IPS-18a (cell line): Measurements from ENCODE around the gene PDE4DIP.
"Not testable (repeated sequence)": the region's sequence is repeated elsewhere in the genome, so short reads cannot be mapped to it uniquely, and the experiment has no call there.

Experiments used
- H3K27ac ChIP-seq: one replicate; pipeline ENCODE4 v1.5.1; 2013; ENCODE audit warnings: low read length
- H3K27me3 ChIP-seq: one replicate; pipeline ENCODE4 v1.6.1; 2013; ENCODE audit warnings: mild to moderate bottlenecking, low read length; ENCODE audit not compliant: control insufficient read depth, insufficient read depth
- H3K36me3 ChIP-seq: one replicate; pipeline ENCODE4 v1.6.1; 2013; ENCODE audit warnings: low read depth, low read length; ENCODE audit not compliant: control insufficient read depth
- H3K4me1 ChIP-seq: one replicate; pipeline ENCODE4 v1.6.1; 2013; ENCODE audit warnings: low read depth, low read length; ENCODE audit not compliant: control insufficient read depth
- H3K4me3 ChIP-seq: one replicate; pipeline ENCODE4 v1.5.1; 2013; ENCODE audit warnings: low read length
- H3K9ac ChIP-seq: one replicate; pipeline ENCODE4 v1.6.1; 2013; ENCODE audit warnings: mild to moderate bottlenecking, low read length, moderate library complexity
- H3K9me3 ChIP-seq: one replicate; pipeline ENCODE4 v1.6.1; 2013; ENCODE audit warnings: low read depth, low read length; ENCODE audit not compliant: control insufficient read depth

PDE4DIP gene

GRCh38 chr1:148968682-148969081 lies 124.5 kb downstream of the PDE4DIP start:
- not testable (repeated sequence) for H3K4me1 ChIP-seq, H3K36me3 ChIP-seq, H3K9me3 ChIP-seq, H3K9ac ChIP-seq, H3K4me3 ChIP-seq, H3K27me3 ChIP-seq, H3K27ac ChIP-seq

- not testable (repeated sequence) for H3K9ac ChIP-seq, H3K27me3 ChIP-seq, H3K27ac ChIP-seq, H3K4me1 ChIP-seq, H3K4me3 ChIP-seq, H3K36me3 ChIP-seq, H3K9me3 ChIP-seq
These were observed 124.9 kb downstream of the PDE4DIP start for GRCh38 chr1:148969126-148969525.

DNA sequence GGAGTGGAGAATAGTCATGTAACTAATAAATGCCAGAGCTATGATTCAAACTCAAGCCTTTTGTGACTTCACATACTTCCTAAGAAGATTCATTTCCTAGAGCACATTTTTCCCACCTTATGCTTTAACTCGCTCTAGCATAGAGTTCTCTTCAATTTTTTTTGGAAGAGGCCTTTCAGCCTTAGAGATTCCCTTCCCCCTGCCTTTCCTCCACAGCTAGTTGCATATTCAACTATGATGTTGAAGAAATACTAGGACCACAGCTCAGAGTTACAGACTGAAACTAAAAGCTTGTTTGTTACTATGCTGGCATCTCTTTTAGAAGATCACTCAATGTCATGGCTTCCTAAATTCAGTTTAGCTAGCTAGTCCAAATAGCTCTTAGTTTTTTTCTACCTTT lies 131.2 kb downstream of the PDE4DIP start:
- H3K27me3 ChIP-seq, H3K9ac ChIP-seq, H3K27ac ChIP-seq, H3K9me3 ChIP-seq, H3K4me1 ChIP-seq, H3K4me3 ChIP-seq: not testable (repeated sequence)
- H3K36me3 ChIP-seq = peaks cover 26% of the 10 kb centered on the region

DNA sequence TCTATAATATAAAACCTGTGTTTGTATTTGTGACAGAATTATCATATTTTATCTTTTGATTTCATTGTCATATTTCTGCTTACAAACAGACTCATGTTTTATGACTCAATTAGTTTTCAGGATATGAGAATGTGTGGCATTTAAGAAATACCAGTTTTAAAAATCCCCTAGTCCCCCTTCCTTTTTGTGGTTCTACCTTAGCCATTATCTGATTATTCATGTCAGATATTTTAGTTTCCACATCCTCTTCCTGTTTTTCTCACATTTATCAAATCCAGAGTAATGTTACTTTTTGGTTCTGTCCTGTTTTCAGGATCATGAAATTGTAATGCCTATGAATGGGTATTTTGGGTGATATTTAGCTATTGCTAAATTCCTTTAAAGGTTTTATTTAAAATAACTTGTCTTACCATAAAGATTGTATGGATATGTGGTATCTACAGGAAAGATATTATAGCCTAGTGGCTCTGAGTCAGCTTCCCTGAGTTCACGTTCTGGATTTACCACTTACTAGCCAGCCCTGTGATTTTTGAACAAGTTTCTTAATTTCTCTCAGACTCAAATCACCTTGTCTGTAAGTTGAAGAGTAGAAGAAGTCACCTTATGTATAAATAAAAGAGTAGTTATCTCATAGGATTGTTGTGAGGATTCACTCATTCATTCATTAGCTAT lies 131.8 kb downstream of the PDE4DIP start:
- H3K36me3 ChIP-seq = peaks cover 29% of the 10 kb centered on the region
- H3K27ac ChIP-seq, H3K9ac ChIP-seq, H3K27me3 ChIP-seq, H3K9me3 ChIP-seq, H3K4me1 ChIP-seq, H3K4me3 ChIP-seq: not testable (repeated sequence)

- H3K36me3 ChIP-seq = peaks cover 36% of the 10 kb centered on the region
- H3K9ac ChIP-seq, H3K27ac ChIP-seq, H3K4me3 ChIP-seq, H3K4me1 ChIP-seq, H3K9me3 ChIP-seq, H3K27me3 ChIP-seq: not testable (repeated sequence)
These were observed 133.6 kb downstream of the PDE4DIP start for GRCh38 chr1:148977785-148978184.

GRCh38 chr1:148989378-148989777 lies 145.2 kb downstream of the PDE4DIP start:
- not testable (repeated sequence) for H3K4me1 ChIP-seq, H3K36me3 ChIP-seq, H3K27me3 ChIP-seq, H3K4me3 ChIP-seq, H3K9ac ChIP-seq, H3K27ac ChIP-seq, H3K9me3 ChIP-seq

- H3K9ac ChIP-seq, H3K27ac ChIP-seq, H3K4me3 ChIP-seq, H3K36me3 ChIP-seq, H3K27me3 ChIP-seq, H3K9me3 ChIP-seq, H3K4me1 ChIP-seq: not testable (repeated sequence)
These were observed 146.1 kb downstream of the PDE4DIP start for GRCh38 chr1:148990233-148990788.

DNA sequence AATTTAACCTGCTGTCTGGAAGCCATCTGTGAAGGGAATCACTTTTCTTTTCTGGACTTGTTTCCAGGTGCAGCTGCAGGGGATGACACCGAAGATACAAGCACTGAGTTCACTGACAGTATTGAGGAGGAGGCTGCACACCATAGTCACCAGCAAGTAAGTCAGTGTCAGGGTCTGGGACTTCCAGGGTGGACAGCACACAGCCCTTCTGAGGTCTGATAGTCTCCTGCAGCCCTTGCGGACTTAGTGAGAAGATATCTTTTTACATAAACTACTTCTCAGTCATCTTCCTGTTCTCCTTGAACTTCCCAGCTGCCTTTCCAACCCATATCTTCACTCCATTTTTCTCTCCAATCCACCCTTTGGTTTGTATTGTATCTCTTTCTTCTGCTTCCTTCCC lies 147.6 kb downstream of the PDE4DIP start:
- H3K4me3 ChIP-seq, H3K36me3 ChIP-seq, H3K27me3 ChIP-seq, H3K9ac ChIP-seq, H3K9me3 ChIP-seq, H3K27ac ChIP-seq, H3K4me1 ChIP-seq: not testable (repeated sequence)

GRCh38 chr1:148992364-148992763 lies 148.1 kb downstream of the PDE4DIP start:
- H3K4me3 ChIP-seq, H3K27ac ChIP-seq, H3K9me3 ChIP-seq, H3K4me1 ChIP-seq, H3K9ac ChIP-seq, H3K36me3 ChIP-seq, H3K27me3 ChIP-seq: not testable (repeated sequence)

DNA sequence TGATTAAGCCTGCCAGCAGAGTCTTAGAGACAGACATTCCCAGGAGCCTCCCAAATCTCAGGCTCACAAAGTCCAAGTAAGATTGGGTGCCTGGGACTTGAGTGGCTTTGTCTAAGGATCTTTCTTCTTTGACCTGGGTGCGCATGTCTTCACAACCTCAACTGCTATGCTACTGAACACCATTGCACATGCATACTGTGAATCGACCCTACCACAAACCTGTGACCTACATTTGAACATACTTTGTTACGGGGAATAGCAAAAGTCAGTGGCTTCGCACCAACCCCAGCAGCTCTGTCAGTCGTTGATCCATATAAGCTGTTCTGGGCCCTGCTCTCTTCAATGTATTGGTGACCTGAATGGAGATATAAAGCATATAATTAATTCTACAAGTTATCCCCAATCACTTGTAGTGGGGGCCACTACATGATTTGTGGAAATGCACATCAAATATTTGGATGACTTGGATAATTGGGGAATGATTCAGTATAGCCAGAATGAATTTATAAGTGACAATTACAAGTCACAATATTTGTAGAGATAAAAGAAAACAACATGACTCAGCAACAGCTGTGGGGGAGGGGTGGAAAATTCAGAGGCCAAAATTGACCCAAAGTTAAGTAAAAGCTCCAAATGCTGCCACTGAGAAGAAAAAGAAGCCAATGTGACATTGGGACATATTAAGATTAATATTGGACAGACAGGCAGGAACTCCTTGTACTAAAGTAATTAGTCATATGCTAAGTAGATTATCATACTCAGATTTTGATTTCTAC lies 152.4 kb downstream of the PDE4DIP start:
- not testable (repeated sequence) for H3K27ac ChIP-seq, H3K36me3 ChIP-seq, H3K4me1 ChIP-seq, H3K9ac ChIP-seq, H3K9me3 ChIP-seq, H3K4me3 ChIP-seq, H3K27me3 ChIP-seq

GRCh38 chr1:148997405-148997804 lies 153.2 kb downstream of the PDE4DIP start:
- not testable (repeated sequence) for H3K27me3 ChIP-seq, H3K27ac ChIP-seq, H3K4me3 ChIP-seq, H3K9me3 ChIP-seq, H3K4me1 ChIP-seq, H3K9ac ChIP-seq, H3K36me3 ChIP-seq

DNA sequence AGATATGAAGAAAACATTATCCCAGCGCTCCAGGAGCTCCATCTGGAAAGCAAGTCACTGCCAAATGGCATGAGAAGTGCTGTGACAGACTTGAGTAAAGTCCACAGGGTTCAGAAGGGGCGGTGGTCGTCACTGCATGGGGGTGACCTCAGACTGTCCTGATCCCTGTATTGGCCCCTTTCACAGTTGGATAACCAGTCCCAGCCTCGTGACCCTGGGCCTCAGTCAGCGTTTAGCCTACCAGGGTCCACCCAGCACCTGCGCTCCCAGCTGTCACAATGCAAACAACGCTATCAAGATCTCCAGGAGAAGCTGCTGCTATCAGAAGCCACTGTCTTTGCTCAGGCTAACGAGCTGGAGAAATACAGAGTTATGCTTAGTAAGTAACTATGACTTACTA lies 158.4 kb downstream of the PDE4DIP start:
- H3K9ac ChIP-seq, H3K9me3 ChIP-seq, H3K4me3 ChIP-seq, H3K27ac ChIP-seq, H3K27me3 ChIP-seq, H3K4me1 ChIP-seq, H3K36me3 ChIP-seq: not testable (repeated sequence)
